Activated naive CD4-positive, alpha-beta T cell (primary cell): ENCODE data around the gene L2HGDH.

ENCODE experiments used
- DNase-seq, 4 experiments: peaks; one replicate each; lab custom pipeline; 2025; lab: John Stamatoyannopoulos, UW

The L2HGDH gene

GRCh38 chr14:50229681-50230080 is 82.3 kb downstream of the L2HGDH start:
- no peak for DNase-seq

GRCh38 chr14:50228313-50228712 is 83.7 kb downstream of the L2HGDH start:
- no peak for DNase-seq

GRCh38 chr14:50225974-50226297 is 86.1 kb downstream of the L2HGDH start:
- no peak for DNase-seq

- no peak for DNase-seq
Measured at GRCh38 chr14:50225067-50225973, 86.7 kb downstream of the L2HGDH start.

- no peak for DNase-seq
Measured at GRCh38 chr14:50222055-50222613, 89.9 kb downstream of the L2HGDH start.

GRCh38 chr14:50218501-50218900 is 93.5 kb downstream of the L2HGDH start:
- DNase-seq: no peak

GRCh38 chr14:50215416-50215815 is 96.6 kb downstream of the L2HGDH start:
- DNase-seq: no peak

- DNase-seq: no peak
Measured at GRCh38 chr14:50213795-50214194, 98.2 kb downstream of the L2HGDH start.

- DNase-seq: no peak
Measured at GRCh38 chr14:50212726-50213125, 99.3 kb downstream of the L2HGDH start.

- DNase-seq: no peak
Measured at GRCh38 chr14:50210074-50210473, 102.0 kb downstream of the L2HGDH start.

- no peak for DNase-seq
Measured at GRCh38 chr14:50198499-50198898, 113.5 kb downstream of the L2HGDH start.

GRCh38 chr14:50191499-50191898 is 120.5 kb downstream of the L2HGDH start:
- no peak for DNase-seq
